Loucy (cell line): ENCODE measurements around the gene CAMTA1.

Experiments used
- H2AFZ ChIP-seq: fragments of 200-600 bp; sonication (generic); 2 replicates; pipeline ENCODE4 v1.6.0; 2016; ENCODE audit warnings: antibody characterized with exemption, mild to moderate bottlenecking, low read length, moderate library complexity
- H3F3A ChIP-seq: fragments of 200-600 bp; 2 replicates; pipeline ENCODE4 v1.6.0; 2016; ENCODE audit warnings: antibody characterized with exemption, low read depth, mild to moderate bottlenecking
- H3K27me3 ChIP-seq: fragments of 200-600 bp; sonication (generic); 2 replicates; pipeline ENCODE4 v1.6.1; 2014; ENCODE audit warnings: low read length, mild to moderate bottlenecking; ENCODE audit not compliant: insufficient read depth, poor library complexity, severe bottlenecking
- H3K36me3 ChIP-seq: fragments of 200-600 bp; sonication (generic); 2 replicates; pipeline ENCODE4 v1.6.1; 2016; ENCODE audit warnings: low read length; ENCODE audit not compliant: insufficient read depth
- H3K4me1 ChIP-seq: fragments of 200-600 bp; sonication (generic); 2 replicates; pipeline ENCODE4 v1.5.1; 2014; ENCODE audit warnings: low read length, mild to moderate bottlenecking; ENCODE audit not compliant: insufficient read depth, poor library complexity, severe bottlenecking
- H3K4me2 ChIP-seq: fragments of 200-600 bp; sonication (generic); 2 replicates; pipeline ENCODE4 v1.6.0; 2014; ENCODE audit warnings: antibody characterized with exemption, low read length, low read depth, mild to moderate bottlenecking; ENCODE audit not compliant: poor library complexity, severe bottlenecking
- H3K4me3 ChIP-seq: fragments of 200-600 bp; sonication (generic); 2 replicates; pipeline ENCODE4 v1.5.1; 2014; ENCODE audit warnings: low read length, mild to moderate bottlenecking, mixed read lengths; ENCODE audit not compliant: poor library complexity, severe bottlenecking
- H3K79me2 ChIP-seq: fragments of 200-600 bp; sonication (generic); 2 replicates; pipeline ENCODE4 v1.6.1; 2014; ENCODE audit warnings: low read length; ENCODE audit not compliant: insufficient read depth
- H3K9ac ChIP-seq: fragments of 200-600 bp; sonication (generic); 2 replicates; pipeline ENCODE4 v1.6.0; 2014; ENCODE audit warnings: mild to moderate bottlenecking, low read depth, low read length, moderate library complexity; ENCODE audit not compliant: poor library complexity, severe bottlenecking
- H3K9me2 ChIP-seq: fragments of 200-600 bp; sonication (generic); replicated peaks from 2 replicates; pipeline ENCODE4 v1.6.1; 2016; ENCODE audit warnings: low read depth, low read length, mixed read lengths
- H3K9me3 ChIP-seq: fragments of 200-600 bp; sonication (generic); 2 replicates; pipeline ENCODE4 v1.6.1; 2014; ENCODE audit warnings: mild to moderate bottlenecking, antibody characterized with exemption, low read length, low read depth; ENCODE audit not compliant: insufficient read depth
- H4K20me1 ChIP-seq: fragments of 200-600 bp; sonication (generic); 2 replicates; pipeline ENCODE4 v1.6.0; 2014; ENCODE audit warnings: antibody characterized with exemption, low read length, mild to moderate bottlenecking; ENCODE audit not compliant: insufficient read depth, poor library complexity, severe bottlenecking
- CTCF ChIP-seq: fragments of 200-600 bp; sonication (generic); conservative IDR thresholded peaks from 2 replicates; pipeline ENCODE4 v1.5.1; 2014; ENCODE audit warnings: mild to moderate bottlenecking, antibody characterized with exemption, low read length
- EZH2phosphoT487 ChIP-seq: fragments of 200-600 bp; IDR thresholded peaks from 2 replicates; pipeline ENCODE4 v1.6.1; 2018; ENCODE audit warnings: antibody characterized with exemption, mild to moderate bottlenecking, moderate library complexity, borderline replicate concordance

Gene CAMTA1

DNA sequence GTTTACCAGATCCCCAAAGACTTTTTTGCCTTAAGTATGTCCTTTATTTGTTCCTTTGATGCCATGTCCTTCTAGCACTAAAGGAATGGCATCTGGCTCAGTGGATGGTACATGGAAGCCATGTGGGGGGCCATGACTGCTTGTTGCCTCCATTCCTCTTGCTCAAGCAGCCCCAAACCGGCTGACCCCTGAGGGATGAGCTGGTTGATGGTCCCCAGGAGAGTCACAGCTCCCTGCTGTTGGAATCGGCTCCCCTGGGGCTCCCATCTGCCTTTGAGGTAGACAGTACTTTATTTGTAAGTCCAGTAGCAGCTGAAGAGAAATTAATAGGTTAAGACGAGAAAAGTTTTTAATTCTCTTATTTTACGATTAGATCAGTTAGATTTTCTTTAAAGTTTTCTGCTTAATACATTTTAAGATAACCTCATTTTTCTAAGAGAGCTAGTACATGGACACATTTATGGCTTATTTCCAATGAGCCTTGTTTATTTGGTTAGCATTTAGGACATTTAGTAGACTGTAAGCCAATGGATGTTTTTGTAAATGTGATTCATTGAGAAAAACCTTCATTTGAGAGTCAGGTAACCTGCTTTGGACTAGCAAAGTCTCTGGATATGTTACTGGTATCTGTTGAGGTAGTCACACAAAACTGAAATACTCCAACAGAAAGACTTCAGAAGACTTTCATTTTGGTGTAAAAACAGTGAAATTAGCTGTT, 88.2 kb downstream of the CAMTA1 start:
- Histone ChIP-seq H3K4me1 (peaks cover 5% of the 10 kb centered on the region), H3K4me3 (no peak overlapping the region), H3K36me3 (peaks cover 36% of the 10 kb centered on the region), H3K9ac (no peak overlapping the region), H3K9me2 (no peaks in the 10 kb centered on the region), H3K79me2 (peaks cover 19% of the 10 kb centered on the region; the same call in 1 of the 2 replicates), H4K20me1 (peaks cover 9% of the 10 kb centered on the region), H2AFZ (no peak overlapping the region), H3K4me2 (no peak overlapping the region), H3K27me3 (no peaks in the 10 kb centered on the region), H3F3A (no peaks in the 10 kb centered on the region), H3K9me3 (no peaks in the 10 kb centered on the region)
- TF ChIP-seq EZH2phosphoT487 (no peak), CTCF (no peak)

DNA sequence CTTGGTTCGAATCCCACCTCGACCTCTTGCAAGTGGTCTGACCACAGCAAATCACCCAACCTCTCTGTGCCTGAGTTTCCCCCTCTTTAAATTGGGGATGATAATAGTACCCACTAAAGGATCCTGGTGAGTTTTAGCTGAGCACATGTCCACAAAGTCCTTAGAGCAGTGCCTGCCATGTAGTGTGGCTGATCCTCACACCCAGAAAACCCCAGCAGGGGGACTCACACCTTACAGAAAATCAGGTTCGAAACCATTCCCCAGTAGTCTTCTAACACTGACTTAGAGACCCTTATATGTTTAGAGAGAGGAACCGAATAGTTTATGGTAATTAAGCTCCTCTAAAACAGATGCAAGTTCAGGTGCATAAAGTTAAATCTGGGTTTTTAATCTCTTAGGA, 89.0 kb downstream of the CAMTA1 start:
- H3K79me2 ChIP-seq, result peaks cover 13% of the 10 kb centered on the region; the same call in 1 of the 2 replicates
- TF ChIP-seq CTCF, result no peak
- no peak for TF ChIP-seq EZH2phosphoT487
- no peak overlapping the region for H2AFZ ChIP-seq
- H3K9me3 ChIP-seq, result no peaks in the 10 kb centered on the region
- peaks cover 40% of the 10 kb centered on the region for H3K36me3 ChIP-seq
- H3F3A ChIP-seq, result no peaks in the 10 kb centered on the region
- no peak overlapping the region for H3K4me2 ChIP-seq
- no peak overlapping the region for H3K4me3 ChIP-seq
- H3K9me2 ChIP-seq, result no peaks in the 10 kb centered on the region
- no peaks in the 10 kb centered on the region for H3K27me3 ChIP-seq
- H3K9ac ChIP-seq, result no peak overlapping the region
- peaks cover 3% of the 10 kb centered on the region for H4K20me1 ChIP-seq
- H3K4me1 ChIP-seq, result no peaks in the 10 kb centered on the region

GRCh38 chr1:6880951-6881690, 95.9 kb downstream of the CAMTA1 start:
- no peak overlapping the region for H3K4me3 ChIP-seq
- H3K9ac ChIP-seq, result no peak overlapping the region

More at GRCh38 chr1:6880951-6881690, 95.9 kb downstream of the CAMTA1 start:
- H2AFZ ChIP-seq, result no peak overlapping the region
- peaks cover 3% of the 10 kb centered on the region for H4K20me1 ChIP-seq
- TF ChIP-seq CTCF, result no peak
- TF ChIP-seq EZH2phosphoT487, result no peak
- no peaks in the 10 kb centered on the region for H3K79me2 ChIP-seq
- no peak overlapping the region for H3K4me2 ChIP-seq
- no peaks in the 10 kb centered on the region for H3K9me3 ChIP-seq
- peaks cover 22% of the 10 kb centered on the region; the same call in 1 of the 2 replicates for H3K36me3 ChIP-seq
- H3K4me1 ChIP-seq, result no peaks in the 10 kb centered on the region
- H3F3A ChIP-seq, result no peaks in the 10 kb centered on the region
- H3K9me2 ChIP-seq, result no peaks in the 10 kb centered on the region
- H3K27me3 ChIP-seq, result no peaks in the 10 kb centered on the region
